Stimulated activated CD8-positive, alpha-beta memory T cell treated with anti-CD3 and anti-CD28 coated beads, Interleukin-15, amount 100 ng/mL, for 4 hours (primary cell): ENCODE measurements around the gene FASTKD3.
"Not testable (repeated sequence)": the region's sequence is repeated elsewhere in the genome, so short reads cannot be mapped to it uniquely, and the experiment has no call there.

Experiments used
- DNase-seq, 2 donors: peaks; one replicate each; pipeline ENCODE4 v3.0.0-alpha.2; 2020; ENCODE audit warnings: low read depth in 2 of 2

FASTKD3 gene, protein sequence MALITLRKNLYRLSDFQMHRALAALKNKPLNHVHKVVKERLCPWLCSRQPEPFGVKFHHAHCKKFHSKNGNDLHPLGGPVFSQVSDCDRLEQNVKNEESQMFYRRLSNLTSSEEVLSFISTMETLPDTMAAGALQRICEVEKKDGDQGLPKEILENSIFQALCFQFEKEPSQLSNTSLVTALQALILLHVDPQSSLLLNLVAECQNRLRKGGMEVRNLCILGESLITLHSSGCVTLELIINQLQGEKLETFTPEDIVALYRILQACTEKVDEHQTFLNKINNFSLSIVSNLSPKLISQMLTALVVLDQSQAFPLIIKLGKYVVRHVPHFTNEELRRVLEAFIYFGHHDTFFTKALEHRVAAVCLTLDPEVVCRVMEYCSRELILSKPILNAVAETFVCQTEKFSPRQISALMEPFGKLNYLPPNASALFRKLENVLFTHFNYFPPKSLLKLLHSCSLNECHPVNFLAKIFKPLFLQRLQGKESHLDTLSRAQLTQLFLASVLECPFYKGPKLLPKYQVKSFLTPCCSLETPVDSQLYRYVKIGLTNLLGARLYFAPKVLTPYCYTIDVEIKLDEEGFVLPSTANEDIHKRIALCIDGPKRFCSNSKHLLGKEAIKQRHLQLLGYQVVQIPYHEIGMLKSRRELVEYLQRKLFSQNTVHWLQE

GRCh38 chr5:7868773-7869473, at the start of gene FASTKD3, which contains the start of gene MTRR:
FASTKD3 (minus strand) TSS chr5:7869031; CDS start chr5:7868083, 948 bp downstream.
MTRR (plus strand) TSS chr5:7869148; CDS start chr5:7870795, 1,647 bp downstream.
- DNase-seq = peak; percentile 75 to 81

DNA sequence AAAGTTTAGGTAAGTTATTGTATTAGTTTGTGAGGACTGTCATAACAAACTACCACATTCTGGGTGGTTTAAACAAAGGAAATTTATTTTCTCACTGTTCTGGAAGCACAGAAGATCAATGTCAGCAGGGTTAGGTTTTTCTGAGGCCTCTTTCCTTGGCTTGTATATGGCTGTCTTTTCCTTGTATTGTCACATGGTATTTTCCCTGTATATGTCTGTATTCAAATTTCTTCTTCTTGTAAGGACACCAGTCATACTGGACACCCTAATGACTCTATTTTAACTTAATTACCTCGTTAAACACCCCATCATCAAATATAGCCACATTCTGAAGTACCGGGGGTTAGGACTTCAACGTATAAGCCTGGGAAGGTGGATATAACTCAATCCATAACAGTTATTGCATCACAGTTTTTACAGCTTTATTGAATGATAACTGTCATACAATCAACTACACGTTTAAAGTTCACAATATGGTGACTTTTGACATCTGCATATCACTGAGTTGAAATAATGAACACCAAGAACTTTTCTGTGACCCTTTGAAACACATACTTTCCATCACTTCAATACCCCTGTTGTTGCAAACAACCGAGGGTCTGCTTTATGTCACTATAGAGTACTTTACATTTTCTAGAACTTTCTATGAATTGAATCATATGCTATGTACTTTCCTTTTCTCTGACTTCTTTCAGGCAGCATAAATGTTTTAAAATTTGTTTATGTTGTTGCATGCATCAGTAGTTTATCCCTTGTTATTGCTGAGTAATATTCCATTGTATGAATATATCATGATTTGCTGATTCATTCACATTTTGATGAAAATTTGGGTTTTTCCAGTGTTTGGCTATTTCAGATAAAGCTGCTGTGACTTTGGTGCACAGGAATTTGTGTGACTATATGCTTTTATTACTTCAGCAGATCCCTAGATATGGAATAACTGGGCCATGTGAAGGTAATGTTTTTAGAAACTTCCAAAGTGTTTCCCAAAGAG, 48.6 kb upstream of the FASTKD3 start:
- no peak for DNase-seq

- DNase-seq = no peak
Observed at GRCh38 chr5:7916171-7916804, 47.5 kb upstream of the FASTKD3 start.

- not testable (repeated sequence) for DNase-seq
Observed at GRCh38 chr5:7911429-7911771, 42.6 kb upstream of the FASTKD3 start.

GRCh38 chr5:7910738-7911428, 42.1 kb upstream of the FASTKD3 start:
- DNase-seq = no peak

DNA sequence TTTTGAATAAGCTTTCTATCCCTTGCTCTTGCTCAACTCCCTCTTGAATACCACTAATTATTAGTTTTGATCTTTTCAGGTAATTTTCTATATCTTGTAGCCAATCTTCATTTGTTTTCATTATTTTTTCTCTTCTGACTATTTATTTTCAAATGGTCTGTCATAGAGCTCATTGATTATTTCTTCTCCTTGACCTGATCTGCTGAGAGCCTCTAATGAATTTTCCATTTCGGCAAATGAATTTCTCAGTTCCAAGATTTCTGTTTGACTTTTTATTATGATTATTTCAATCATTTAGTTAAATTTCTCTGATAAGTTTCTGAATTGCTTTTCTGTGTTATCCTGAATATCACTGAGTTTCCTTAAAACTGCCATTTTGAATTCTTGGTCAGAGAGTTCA, 39.5 kb upstream of the FASTKD3 start:
- no peak for DNase-seq

GRCh38 chr5:7907612-7908011, 38.8 kb upstream of the FASTKD3 start:
- DNase-seq = no peak

DNA sequence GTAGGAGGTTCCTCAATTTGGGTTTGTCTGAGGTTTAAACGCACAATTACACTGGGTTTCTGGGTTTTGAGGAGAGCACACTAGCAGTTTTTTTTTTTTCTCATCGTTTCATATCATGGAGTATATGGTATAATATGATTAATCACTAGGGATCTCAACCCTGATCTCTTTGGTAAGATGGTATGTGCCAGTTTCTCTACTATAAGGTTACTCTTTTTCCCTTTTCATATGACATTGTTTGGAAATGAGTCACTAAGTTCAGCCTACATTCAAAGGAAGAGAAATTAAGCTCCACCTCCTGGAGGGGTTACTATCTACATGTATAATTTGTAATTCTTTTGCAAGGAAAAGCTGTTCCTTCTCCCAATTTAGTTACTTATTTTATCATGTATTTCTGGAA, 35.3 kb upstream of the FASTKD3 start:
- DNase-seq = no peak

DNA sequence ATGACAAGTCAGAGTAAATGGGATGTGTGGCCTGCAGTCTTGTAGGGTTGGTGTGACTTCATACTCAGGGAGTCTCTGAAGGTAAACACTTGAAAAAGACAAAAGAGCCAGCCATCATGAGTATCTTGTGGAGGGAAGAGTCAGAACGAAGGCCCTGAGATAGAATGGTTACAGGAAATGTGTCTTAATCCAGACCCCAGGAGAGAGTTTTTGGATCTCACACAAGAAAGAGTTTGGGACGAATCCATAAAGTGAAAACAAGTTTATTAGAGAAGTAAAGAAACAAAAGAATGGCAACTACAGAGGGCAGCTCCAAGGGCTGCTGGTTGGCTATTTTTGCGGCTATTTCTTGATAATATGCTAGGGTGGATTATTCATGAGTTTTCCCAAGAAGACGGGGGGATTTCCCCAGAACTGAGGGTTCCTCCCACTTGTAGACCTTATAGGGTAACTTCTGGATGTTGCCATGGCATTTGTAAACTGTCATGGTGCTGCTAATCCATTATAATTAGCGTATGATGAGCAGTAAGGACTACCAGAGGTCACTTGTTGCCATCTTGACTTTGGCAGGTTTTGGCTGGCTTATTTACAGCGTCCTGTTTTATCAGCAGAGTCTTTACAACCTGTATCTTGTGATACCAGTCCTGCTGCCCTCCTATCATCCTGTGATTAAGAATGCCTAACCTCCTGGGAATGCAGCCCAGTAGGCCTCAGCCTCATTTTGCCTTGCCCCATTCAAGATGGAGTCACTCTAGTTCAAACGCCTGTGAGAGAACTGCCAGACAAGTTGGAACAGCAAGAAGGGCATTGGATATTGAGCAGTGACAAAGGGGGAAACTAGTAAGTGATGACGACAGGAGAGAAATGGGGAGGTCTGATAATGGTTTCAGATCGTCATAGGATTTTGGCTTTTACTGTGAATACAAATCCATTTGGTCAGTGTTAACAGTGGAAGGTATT, 34.1 kb upstream of the FASTKD3 start:
- no peak for DNase-seq

GRCh38 chr5:7902201-7902600, 33.4 kb upstream of the FASTKD3 start:
- DNase-seq = no peak

GRCh38 chr5:7897014-7897600, 28.3 kb upstream of the FASTKD3 start:
- DNase-seq = no peak

DNA sequence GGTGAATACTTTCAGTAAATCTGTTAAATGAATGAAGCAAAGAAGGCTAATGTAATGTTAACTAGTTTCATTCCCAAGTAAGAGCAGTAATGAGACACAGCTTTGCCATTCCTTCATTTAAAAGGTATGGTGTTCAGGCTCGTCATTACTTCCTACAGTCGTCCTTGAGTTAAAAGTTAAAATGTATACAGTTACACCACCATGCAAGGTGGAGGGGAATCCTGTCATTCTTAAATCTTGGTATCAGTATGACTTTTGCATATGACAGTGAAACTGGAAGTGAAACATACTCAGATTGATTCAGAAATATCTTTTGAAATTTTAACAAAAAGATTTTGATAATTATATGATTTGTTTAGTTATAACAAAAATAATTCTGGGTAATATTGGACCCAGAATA, 26.0 kb upstream of the FASTKD3 start:
- DNase-seq = no peak

- DNase-seq = no peak
Observed at GRCh38 chr5:7894439-7894838, 25.6 kb upstream of the FASTKD3 start.

DNA sequence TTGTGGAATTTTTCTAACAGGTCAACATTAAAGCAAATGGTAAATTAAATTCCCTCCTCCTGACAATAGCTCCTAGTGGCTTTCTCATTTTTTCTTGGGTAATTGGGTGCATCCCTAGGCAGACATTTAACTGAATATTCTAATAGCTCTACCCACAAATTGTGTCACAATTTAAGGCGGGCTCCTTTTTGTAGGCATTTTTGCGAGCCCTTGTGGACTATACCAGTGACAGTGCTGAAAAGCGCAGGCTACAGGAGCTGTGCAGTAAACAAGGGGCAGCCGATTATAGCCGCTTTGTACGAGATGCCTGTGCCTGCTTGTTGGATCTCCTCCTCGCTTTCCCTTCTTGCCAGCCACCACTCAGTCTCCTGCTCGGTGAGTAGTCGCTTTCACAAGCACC, 20.1 kb upstream of the FASTKD3 start:
- DNase-seq = no peak

- no peak for DNase-seq
Observed at GRCh38 chr5:7886849-7887475, 18.1 kb upstream of the FASTKD3 start.

GRCh38 chr5:7884491-7885267, 15.8 kb upstream of the FASTKD3 start:
- no peak for DNase-seq

DNA sequence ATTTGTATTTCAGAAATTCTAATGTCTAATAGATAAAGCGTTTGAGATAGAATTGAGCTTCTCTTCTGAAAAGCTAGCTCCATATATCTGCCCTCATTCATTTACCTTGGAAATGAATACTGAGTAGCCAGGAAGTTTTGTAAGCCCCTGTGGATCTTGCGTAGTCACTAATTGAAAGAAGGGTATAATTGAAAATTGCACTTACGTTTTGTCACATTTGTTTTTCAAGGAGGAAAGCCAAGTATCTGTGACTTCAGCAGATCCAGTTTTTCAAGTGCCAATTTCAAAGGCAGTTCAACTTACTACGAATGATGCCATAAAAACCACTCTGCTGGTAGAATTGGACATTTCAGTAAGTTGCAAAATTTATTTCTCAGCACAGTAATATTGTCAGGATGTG, 14.1 kb upstream of the FASTKD3 start:
- no peak for DNase-seq

DNA sequence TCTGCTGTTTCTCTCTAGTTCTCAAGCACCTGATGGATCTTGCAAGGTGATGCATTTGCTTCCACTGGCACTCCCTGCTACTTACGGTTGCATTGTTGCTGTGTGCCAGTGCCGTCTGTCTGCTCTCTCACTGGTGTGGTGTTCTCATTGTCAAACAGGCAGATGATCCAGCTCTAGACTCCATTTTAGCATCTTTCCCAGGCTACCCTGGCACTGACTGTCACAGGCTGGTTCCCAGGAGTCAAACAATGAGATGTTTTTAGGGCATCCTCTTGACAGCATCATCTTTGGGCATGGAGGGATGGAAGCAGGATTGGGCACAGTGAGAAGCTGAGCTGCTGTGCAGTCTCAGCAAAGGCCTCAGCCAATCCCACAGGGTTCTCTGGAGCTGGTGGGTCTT, 13.0 kb upstream of the FASTKD3 start:
- DNase-seq = no peak
